SJCRH30 (cell line): ENCODE results near the gene DNAI1. TPM values are rescaled to one million over a fixed set of nuclear protein-coding genes. Genes with fewer than 3 reads are reported as not detected.

Experiments
- DNase-seq, 2 experiments: peaks; one replicate each; pipeline ENCODE4 v3.0.0-alpha.2; 2015 to 2020
- H3K27ac ChIP-seq: fragments of 250-450 bp; sonication (Bioruptor Pico); 2 replicates; pipeline ENCODE4 v1.5.1; 2020; ENCODE audit warnings: mild to moderate bottlenecking, moderate library complexity
- H3K27me3 ChIP-seq: fragments of 250-450 bp; sonication (Bioruptor Pico); 2 replicates; pipeline ENCODE4 v1.5.1; 2020; ENCODE audit warnings: mild to moderate bottlenecking, moderate library complexity
- H3K36me3 ChIP-seq: fragments of 250-450 bp; sonication (Bioruptor Pico); 2 replicates; pipeline ENCODE4 v1.5.1; 2020; ENCODE audit warnings: mild to moderate bottlenecking, moderate library complexity
- H3K4me1 ChIP-seq: fragments of 250-450 bp; sonication (Bioruptor Pico); 2 replicates; pipeline ENCODE4 v1.5.1; 2020; ENCODE audit warnings: mild to moderate bottlenecking, moderate library complexity
- H3K4me3 ChIP-seq: fragments of 250-450 bp; sonication (Bioruptor Pico); 2 replicates; pipeline ENCODE4 v1.5.1; 2020; ENCODE audit warnings: mild to moderate bottlenecking, moderate library complexity
- H3K9me3 ChIP-seq: fragments of 250-450 bp; sonication (Bioruptor Pico); replicated peaks from 2 replicates; pipeline ENCODE4 v1.5.1; 2020; ENCODE audit warnings: mild to moderate bottlenecking, moderate library complexity
- total RNA-seq: library from RNA; depleted of rRNA; stranded (reverse); fragments of >200 nt; shearing (Covaris generic); gene quantifications from 2 replicates; pipeline ENCODE4 v1.2.3, GENCODE V29; 2014

Gene DNAI1
- total RNA-seq, 1 experiment from 2014 or later = 0.08 TPM

- DNase-seq = no peak
- Histone ChIP-seq H3K4me3 (no peak overlapping the region), H3K27ac (no peak overlapping the region), H3K36me3 (no peaks in the 10 kb centered on the region), H3K9me3 (no peaks in the 10 kb centered on the region), H3K27me3 (0 out of 2 replicates have a peak, but pooled peaks cover 3% of the 10 kb centered on the region), H3K4me1 (no peaks in the 10 kb centered on the region)
Observed at GRCh38 chr9:34507966-34508365, 49.4 kb downstream of the DNAI1 start.

GRCh38 chr9:34508463-34508862 lies 49.9 kb downstream of the DNAI1 start:
- H3K27ac ChIP-seq = no peak overlapping the region
- no peaks in the 10 kb centered on the region for H3K9me3 ChIP-seq
- 0 out of 2 replicates have a peak, but pooled peaks cover 3% of the 10 kb centered on the region for H3K27me3 ChIP-seq
- no peak overlapping the region for H3K4me3 ChIP-seq
- no peaks in the 10 kb centered on the region for H3K36me3 ChIP-seq
- DNase-seq = no peak
- H3K4me1 ChIP-seq = no peaks in the 10 kb centered on the region

- Histone ChIP-seq H3K27ac (no peak overlapping the region), H3K4me1 (no peaks in the 10 kb centered on the region), H3K36me3 (no peaks in the 10 kb centered on the region), H3K9me3 (no peaks in the 10 kb centered on the region), H3K27me3 (no peaks in the 10 kb centered on the region), H3K4me3 (no peak overlapping the region)
- no peak for DNase-seq
Observed at GRCh38 chr9:34508951-34509350, 50.3 kb downstream of the DNAI1 start.

- Histone ChIP-seq H3K27me3 (peaks cover 3% of the 10 kb centered on the region; the same call in 1 of the 2 replicates), H3K4me3 (no peak overlapping the region), H3K9me3 (no peaks in the 10 kb centered on the region), H3K36me3 (no peaks in the 10 kb centered on the region), H3K27ac (no peak overlapping the region), H3K4me1 (no peaks in the 10 kb centered on the region)
- DNase-seq = no peak
Observed at GRCh38 chr9:34510497-34511468, 52.2 kb downstream of the DNAI1 start.

- peaks cover 3% of the 10 kb centered on the region; the same call in 1 of the 2 replicates for H3K27me3 ChIP-seq
- no peak overlapping the region for H3K27ac ChIP-seq
- no peaks in the 10 kb centered on the region for H3K9me3 ChIP-seq
- H3K36me3 ChIP-seq = no peaks in the 10 kb centered on the region
- no peaks in the 10 kb centered on the region for H3K4me1 ChIP-seq
- no peak overlapping the region for H3K4me3 ChIP-seq
- DNase-seq = no peak
Observed at GRCh38 chr9:34512131-34513078, 53.8 kb downstream of the DNAI1 start.

GRCh38 chr9:34513567-34514214 lies 55.1 kb downstream of the DNAI1 start:
- no peaks in the 10 kb centered on the region for H3K4me1 ChIP-seq
- H3K27ac ChIP-seq = no peak overlapping the region
- H3K9me3 ChIP-seq = no peaks in the 10 kb centered on the region
- H3K27me3 ChIP-seq = peaks cover 3% of the 10 kb centered on the region; the same call in 1 of the 2 replicates
- no peaks in the 10 kb centered on the region for H3K36me3 ChIP-seq
- DNase-seq = no peak
- H3K4me3 ChIP-seq = no peak overlapping the region

GRCh38 chr9:34514401-34514800 lies 55.8 kb downstream of the DNAI1 start:
- Histone ChIP-seq H3K36me3 (no peaks in the 10 kb centered on the region), H3K27ac (no peak overlapping the region), H3K4me1 (no peaks in the 10 kb centered on the region), H3K27me3 (peaks cover 3% of the 10 kb centered on the region; the same call in 1 of the 2 replicates), H3K4me3 (no peak overlapping the region), H3K9me3 (no peaks in the 10 kb centered on the region)
- no peak for DNase-seq

GRCh38 chr9:34514816-34515215 lies 56.2 kb downstream of the DNAI1 start:
- H3K36me3 ChIP-seq = no peaks in the 10 kb centered on the region
- H3K9me3 ChIP-seq = no peaks in the 10 kb centered on the region
- peaks cover 3% of the 10 kb centered on the region; the same call in 1 of the 2 replicates for H3K27me3 ChIP-seq
- H3K4me3 ChIP-seq = no peak overlapping the region
- H3K27ac ChIP-seq = no peak overlapping the region
- DNase-seq = no peak
- H3K4me1 ChIP-seq = no peaks in the 10 kb centered on the region

- Histone ChIP-seq H3K36me3 (no peaks in the 10 kb centered on the region), H3K9me3 (no peaks in the 10 kb centered on the region), H3K4me1 (no peaks in the 10 kb centered on the region), H3K27ac (no peak overlapping the region), H3K27me3 (peaks cover 3% of the 10 kb centered on the region; the same call in 1 of the 2 replicates), H3K4me3 (no peak overlapping the region)
- no peak for DNase-seq
Observed at GRCh38 chr9:34515959-34516358, 57.4 kb downstream of the DNAI1 start.

GRCh38 chr9:34517185-34517584 lies 58.6 kb downstream of the DNAI1 start:
- Histone ChIP-seq H3K27me3 (peaks cover 5% of the 10 kb centered on the region; the same call in 1 of the 2 replicates), H3K9me3 (no peaks in the 10 kb centered on the region), H3K36me3 (no peaks in the 10 kb centered on the region), H3K27ac (no peak overlapping the region), H3K4me3 (no peak overlapping the region), H3K4me1 (no peaks in the 10 kb centered on the region)
- no peak for DNase-seq

GRCh38 chr9:34518110-34518616 lies 59.6 kb downstream of the DNAI1 start:
- no peak overlapping the region for H3K27ac ChIP-seq
- no peaks in the 10 kb centered on the region for H3K4me1 ChIP-seq
- no peak overlapping the region for H3K4me3 ChIP-seq
- DNase-seq = no peak
- H3K36me3 ChIP-seq = no peaks in the 10 kb centered on the region
- peaks cover 9% of the 10 kb centered on the region for H3K27me3 ChIP-seq
- no peaks in the 10 kb centered on the region for H3K9me3 ChIP-seq

- Histone ChIP-seq H3K27ac (no peak overlapping the region), H3K9me3 (no peaks in the 10 kb centered on the region), H3K36me3 (no peaks in the 10 kb centered on the region), H3K4me3 (no peak overlapping the region), H3K4me1 (no peaks in the 10 kb centered on the region), H3K27me3 (peaks cover 9% of the 10 kb centered on the region)
- no peak for DNase-seq
Observed at GRCh38 chr9:34518896-34519295, 60.3 kb downstream of the DNAI1 start.

- DNase-seq = no peak
- H3K27me3 ChIP-seq = peaks cover 9% of the 10 kb centered on the region
- no peaks in the 10 kb centered on the region for H3K36me3 ChIP-seq
- no peaks in the 10 kb centered on the region for H3K9me3 ChIP-seq
- H3K4me1 ChIP-seq = no peaks in the 10 kb centered on the region
- H3K27ac ChIP-seq = no peak overlapping the region
- H3K4me3 ChIP-seq = no peak overlapping the region
Observed at GRCh38 chr9:34519321-34520020, 60.9 kb downstream of the DNAI1 start.

GRCh38 chr9:34520096-34520495 lies 61.5 kb downstream of the DNAI1 start:
- Histone ChIP-seq H3K27ac (no peak overlapping the region), H3K4me1 (no peaks in the 10 kb centered on the region), H3K9me3 (no peaks in the 10 kb centered on the region), H3K4me3 (no peak overlapping the region), H3K36me3 (no peaks in the 10 kb centered on the region), H3K27me3 (peaks cover 7% of the 10 kb centered on the region)
- DNase-seq = no peak
